ENCODE results near the gene ZNF423.
A peak's percentile ranks its signal among the peaks of the same experiment; 100 is the strongest.

ZNF423 gene

DNA sequence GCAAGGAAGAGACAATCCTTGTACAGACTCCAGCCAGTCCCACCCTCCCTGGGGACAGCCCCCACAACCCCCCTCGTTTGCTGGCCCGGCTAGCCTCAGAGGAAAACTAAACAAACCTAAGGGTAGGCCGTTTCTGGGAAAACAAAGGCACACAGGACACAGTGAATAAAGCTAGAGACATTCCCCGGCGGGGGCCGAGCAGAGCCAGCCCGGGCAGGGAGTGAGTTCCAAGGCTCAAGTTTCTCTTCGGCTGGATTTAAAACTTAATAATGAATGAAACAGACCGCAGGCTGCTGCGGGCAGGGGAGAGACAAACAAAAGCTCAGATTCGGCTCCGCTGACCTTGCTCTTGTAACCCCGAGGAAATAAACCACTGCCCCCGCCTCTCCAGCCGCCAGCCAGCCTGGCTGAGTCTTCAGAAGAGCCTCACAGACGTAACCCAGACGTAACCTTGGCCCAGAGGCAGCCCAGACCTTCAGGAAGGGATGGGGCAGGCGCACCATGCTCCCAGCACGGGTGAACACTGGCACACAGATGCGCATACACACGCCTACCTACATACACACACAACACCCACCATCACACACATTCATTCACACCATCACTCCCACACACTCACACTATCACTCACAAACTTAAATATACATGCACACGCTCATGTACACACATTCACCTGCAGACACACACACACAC lies 216.0 kb downstream of the ZNF423 start:
- no peak overlapping the region for H3K4me3 ChIP-seq
- peak overlapping the region in 2 of 21 experiments; percentile 6 to 38 for H3K27ac ChIP-seq

DNA sequence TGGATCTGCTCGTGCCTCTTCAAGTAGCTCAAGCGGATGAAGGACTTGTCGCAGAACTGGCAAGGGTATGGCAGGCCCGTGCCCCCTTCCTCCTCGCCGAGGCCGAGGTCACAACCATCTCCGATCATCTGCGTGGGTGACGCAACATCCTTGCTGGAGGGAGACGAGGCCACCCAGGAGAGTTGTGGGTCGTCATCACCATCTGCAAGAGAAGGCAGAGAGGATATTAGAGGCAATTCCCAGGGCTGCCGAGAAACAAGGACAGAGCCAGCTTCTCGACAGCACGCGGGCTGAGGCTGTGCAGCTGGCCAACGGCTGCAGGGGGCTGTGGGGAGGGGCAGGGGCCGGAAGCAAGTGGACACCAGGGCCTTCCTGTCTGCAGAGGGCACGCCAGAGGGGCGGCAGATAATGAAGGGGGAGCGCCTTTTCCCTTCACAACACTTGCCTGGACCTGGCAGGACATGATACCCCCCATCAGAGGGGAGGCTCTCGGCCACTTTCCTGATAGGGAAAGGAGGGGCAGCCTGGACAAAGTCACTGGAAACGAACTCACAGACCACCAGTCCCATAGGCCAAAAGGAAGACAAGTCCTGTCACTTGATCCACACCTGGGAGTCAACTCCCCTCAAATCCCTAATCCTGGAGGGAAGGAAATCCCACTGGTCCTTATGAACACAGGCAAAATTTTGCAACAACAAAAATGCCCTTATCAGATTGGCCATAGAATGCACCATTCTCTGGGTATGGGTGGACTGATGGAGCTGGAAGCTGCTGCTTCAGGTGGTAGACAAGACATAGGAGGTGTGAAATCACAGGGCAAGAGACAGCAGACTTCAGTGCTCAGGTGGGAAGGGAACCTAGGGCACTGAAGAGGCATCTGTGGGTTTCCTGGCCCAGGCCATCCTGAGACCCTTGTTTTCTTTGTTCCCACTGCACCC lies 217.0 kb downstream of the ZNF423 start:
- H3K4me3 ChIP-seq = no peak overlapping the region
- H3K27ac ChIP-seq = no peak overlapping the region

- no peak overlapping the region for H3K27ac ChIP-seq
Measured at GRCh38 chr16:49637933-49638672, 217.8 kb downstream of the ZNF423 start.

DNA sequence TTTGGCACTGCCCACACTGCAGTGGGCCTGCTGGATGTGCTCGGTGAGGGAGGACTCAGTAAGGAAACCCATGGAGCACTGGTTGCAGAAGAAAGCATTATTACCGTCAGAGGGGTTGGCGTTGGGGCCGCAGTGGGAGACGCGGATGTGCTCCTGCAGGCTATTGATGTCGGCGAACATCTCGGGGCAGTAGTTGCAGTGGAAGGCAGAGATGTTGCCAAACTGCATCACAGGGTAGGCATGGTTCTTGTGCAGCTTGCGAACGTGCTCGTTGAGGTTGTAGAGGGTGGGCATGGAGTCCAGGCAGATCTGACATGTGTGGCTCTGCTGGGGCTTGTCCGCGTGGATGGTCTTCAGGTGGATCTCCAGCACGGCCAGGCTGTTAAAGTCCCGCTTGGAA lies 218.4 kb downstream of the ZNF423 start:
- no peak overlapping the region for H3K4me3 ChIP-seq
- no peak overlapping the region for H3K27ac ChIP-seq

More at GRCh38 chr16:49637933-49638672, 217.8 kb downstream of the ZNF423 start:
- no peak overlapping the region for H3K4me3 ChIP-seq

- Histone ChIP-seq H3K27ac (no peak overlapping the region), H3K4me3 (no peak overlapping the region)
Measured at GRCh38 chr16:49636608-49637007, 219.3 kb downstream of the ZNF423 start.

DNA sequence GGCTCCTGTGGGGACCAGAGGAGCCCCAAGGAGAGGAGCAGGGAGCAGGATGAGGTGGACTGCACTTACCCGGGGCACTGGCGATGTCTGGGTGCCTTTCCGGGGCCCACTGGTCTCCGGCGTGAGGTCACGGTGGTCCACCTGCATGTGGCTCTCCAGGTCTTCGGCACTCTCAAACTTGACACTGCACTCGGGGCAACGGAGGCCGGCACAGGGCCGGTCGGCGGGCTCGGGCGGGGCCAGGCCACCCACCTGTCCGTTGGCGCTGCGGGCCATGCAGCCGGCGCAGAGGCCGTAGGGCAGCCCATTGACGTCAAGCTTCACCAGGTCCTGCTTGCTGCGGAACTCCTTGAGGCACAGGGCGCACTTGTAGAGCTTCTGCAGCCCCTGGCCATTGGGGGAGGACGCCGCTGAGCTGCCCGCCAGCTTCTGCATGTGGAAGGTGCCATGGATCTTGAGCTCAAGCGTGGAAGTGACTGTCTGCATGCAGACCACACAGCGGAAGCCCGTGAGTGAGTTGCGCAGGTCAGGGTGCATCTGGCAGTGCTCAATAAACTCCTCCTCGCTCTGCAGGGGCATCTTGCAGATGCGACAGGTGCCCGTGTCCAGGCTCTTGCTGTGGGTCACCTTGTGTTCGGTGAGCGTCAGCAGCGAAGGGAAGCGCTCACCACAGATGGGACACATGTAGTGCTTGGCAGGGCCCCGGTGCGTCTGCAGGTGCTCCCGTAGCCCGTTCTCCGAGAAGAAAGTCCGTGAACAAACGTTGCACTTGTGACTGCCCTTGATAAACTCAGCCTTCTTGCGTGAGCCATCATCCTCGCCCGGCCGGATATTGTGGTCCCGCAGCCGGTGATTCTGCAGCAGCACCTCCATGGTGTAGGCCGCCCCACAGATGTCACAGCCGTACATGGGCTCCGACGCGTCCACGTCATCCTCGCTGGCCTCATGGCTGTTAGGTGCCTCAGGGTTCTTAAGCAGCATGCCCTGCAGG lies 220.0 kb downstream of the ZNF423 start:
- no peak overlapping the region for H3K4me3 ChIP-seq

GRCh38 chr16:49635009-49635350 lies 220.9 kb downstream of the ZNF423 start:
- no peak overlapping the region for H3K4me3 ChIP-seq

More for the DNA sequence above, 220.0 kb downstream of the ZNF423 start:
- H3K27ac ChIP-seq = no peak overlapping the region

DNA sequence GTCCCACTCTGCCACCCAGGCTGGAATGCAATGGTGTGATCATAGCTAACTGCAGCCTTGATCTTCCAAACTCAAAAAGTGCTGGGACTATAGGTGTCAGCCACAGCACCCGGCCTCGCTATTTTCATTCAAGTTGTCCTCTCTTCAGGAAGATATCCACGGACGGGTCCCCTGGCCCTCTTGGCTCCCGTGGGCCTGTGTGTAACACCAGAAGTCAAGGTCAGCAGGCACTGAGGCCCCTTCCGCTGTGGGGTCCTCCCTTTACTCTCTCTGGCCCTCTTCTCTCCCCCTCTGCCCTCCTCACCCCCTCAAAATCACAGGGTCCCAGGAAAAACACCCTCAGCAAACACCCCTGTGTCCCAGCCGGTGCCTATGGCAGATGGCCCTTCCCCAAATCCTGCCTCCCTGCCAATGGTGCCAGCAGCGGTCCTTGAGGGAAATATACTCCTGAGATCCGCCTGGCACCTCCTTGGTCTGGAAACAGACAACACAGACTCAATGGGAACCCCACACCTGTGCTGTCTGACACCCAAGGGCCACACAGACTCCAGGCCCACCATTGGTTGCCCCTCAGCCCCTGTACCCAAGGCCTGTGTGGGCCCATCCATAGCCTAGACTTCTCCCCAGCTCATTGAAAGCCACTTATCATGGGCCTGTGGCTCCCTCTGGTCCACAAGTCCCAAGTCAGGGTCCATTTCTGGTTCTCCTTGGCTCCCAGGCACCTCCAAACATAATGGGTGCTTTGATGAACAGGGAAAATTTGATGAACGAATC lies 221.5 kb downstream of the ZNF423 start:
- H3K4me3 ChIP-seq = no peak overlapping the region
- H3K27ac ChIP-seq = no peak overlapping the region

More at GRCh38 chr16:49635009-49635350, 220.9 kb downstream of the ZNF423 start:
- no peak overlapping the region for H3K27ac ChIP-seq

DNA sequence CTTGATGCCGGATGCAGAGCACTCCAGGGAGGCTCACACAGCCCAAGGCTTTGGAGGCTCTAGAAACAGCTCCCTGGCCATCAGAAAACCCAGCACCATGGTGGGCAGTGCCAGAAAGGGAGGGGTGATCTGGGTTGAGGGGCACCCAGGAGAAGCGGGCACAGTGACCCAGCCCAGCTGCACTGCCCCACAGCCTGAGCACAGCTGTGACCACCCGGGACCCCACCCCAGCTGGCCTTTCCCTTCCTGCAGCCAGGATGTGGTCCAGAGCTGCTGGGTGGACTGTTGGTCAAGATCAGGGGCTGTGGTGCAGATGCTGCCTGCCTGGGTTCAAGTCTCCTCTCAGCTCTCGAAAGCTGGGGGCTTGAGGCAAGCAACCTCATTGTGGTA lies 223.1 kb downstream of the ZNF423 start:
- no peak overlapping the region for H3K4me3 ChIP-seq
- no peak overlapping the region for H3K27ac ChIP-seq

DNA sequence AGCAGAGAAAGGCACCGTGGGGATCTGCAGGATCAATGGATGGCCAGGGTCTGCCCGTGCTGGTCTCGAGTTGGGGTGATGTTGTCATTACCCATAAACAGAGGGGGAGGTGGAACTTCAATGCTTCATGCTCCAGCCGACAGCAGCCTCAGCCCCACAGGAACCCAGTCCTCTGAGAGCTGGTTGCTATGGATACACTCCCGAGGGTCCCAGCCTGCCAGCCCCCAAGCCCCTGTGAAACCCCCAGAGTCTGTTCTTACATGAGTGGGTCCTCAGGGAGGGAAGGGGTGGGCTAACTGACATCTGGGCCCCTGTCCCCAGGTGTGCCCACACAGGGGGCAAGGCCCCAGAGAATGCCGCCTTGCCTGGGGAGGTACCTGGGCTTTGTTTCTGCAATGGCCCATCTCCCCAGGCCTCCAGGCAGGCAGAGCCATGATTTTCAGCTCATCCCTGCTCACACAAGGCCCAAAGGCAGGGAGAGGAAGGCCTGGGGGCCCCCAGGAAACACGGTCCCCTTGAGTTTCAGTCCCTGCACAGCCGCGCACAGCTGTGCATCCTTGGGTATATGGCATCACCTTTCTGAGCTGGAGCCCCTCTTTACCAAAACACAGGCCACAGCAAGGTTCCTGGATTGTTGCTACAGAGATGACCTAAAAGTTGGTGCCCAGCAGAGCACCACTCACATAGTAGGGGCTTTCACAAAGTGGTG lies 223.7 kb downstream of the ZNF423 start:
- Histone ChIP-seq H3K27ac (no peak overlapping the region), H3K4me3 (no peak overlapping the region)

DNA sequence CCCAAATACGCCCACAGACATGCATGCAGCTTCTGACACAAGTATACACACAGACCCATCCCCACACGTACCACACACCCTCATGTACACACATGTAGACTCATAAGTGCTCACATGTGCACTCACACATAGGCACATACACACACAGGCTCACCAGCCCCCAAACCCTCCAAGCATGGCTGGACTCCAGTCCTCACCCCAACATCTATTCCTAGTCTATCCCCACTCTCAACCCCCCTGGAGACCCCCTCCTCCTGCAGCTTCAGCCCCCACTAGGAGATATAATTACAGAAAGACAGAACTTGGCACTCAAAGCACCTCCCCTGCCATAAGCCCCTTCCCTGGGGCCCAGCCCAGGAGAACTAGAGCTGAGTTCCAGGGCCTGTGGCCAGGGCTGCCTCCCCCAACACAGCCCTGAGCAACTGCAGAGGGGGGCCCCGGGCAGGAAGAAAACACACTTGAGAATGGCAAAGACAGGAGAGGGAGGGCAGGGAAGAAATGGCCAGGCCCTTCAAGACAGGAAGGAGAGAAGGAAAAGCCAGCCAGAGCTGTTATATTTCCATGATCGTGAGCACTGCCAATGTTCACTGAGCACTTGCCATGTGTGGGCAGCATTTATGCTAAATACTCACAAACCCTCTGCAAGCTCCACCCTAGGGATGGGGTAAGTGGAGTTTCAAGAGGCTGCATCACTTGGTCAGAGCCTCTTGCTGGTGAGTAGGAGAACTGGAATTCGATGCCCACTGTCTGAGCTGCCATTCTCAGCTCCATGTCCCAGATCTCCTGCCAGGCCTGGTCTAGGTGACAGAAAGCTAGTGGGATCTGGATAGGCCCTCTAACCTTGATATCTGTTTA lies 224.5 kb downstream of the ZNF423 start:
- Histone ChIP-seq H3K27ac (no peak overlapping the region), H3K4me3 (no peak overlapping the region)

- H3K4me3 ChIP-seq = no peak overlapping the region
- no peak overlapping the region for H3K27ac ChIP-seq
Measured at GRCh38 chr16:49630783-49631182, 225.1 kb downstream of the ZNF423 start.

- Histone ChIP-seq H3K4me3 (no peak overlapping the region), H3K27ac (no peak overlapping the region)
Measured at GRCh38 chr16:49629851-49630250, 226.1 kb downstream of the ZNF423 start.

DNA sequence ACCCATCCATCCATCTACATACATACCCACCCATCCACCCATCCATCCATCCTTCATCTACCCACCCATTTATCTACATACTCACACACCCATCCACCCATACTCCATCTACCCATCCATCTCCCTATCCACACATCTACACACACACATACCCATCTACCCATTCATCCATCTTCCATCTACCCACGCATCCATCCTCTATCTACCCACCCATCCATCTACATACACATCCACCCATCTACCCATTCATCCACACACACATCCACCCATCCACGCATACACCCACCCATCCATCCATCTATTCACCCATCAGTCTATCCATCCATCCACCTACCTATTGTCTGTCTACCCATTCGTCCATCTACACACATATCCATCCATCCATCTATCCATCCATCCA lies 227.8 kb downstream of the ZNF423 start:
- Histone ChIP-seq H3K4me3 (no peak overlapping the region), H3K27ac (no peak overlapping the region)

GRCh38 chr16:49625311-49626065 lies 230.4 kb downstream of the ZNF423 start:
- no peak overlapping the region for H3K4me3 ChIP-seq
- no peak overlapping the region for H3K27ac ChIP-seq
